GM19328 (cell line): ENCODE measurements around the gene TMCO4.

ENCODE experiments used
- ATAC-seq: cut with Tn5 transposase; IDR thresholded peaks from one replicate; pipeline ENCODE4 v1.9.1; 2021; ENCODE audit warnings: mild to moderate bottlenecking, moderate library complexity; ENCODE audit not compliant: unreplicated experiment

The TMCO4 gene

GRCh38 chr1:19689085-19689757 is 110.5 kb downstream of the TMCO4 start:
- ATAC-seq = no peak

- ATAC-seq = no peak
These were observed 111.5 kb downstream of the TMCO4 start for GRCh38 chr1:19688041-19688842.

- ATAC-seq = no peak
These were observed 112.3 kb downstream of the TMCO4 start for GRCh38 chr1:19687414-19687813.

- no peak for ATAC-seq
These were observed 113.7 kb downstream of the TMCO4 start for GRCh38 chr1:19685994-19686393.

- no peak for ATAC-seq
These were observed 115.0 kb downstream of the TMCO4 start for GRCh38 chr1:19684677-19685076.

GRCh38 chr1:19683351-19683750 is 116.4 kb downstream of the TMCO4 start:
- no peak for ATAC-seq

- no peak for ATAC-seq
These were observed 116.8 kb downstream of the TMCO4 start for GRCh38 chr1:19682901-19683300.

GRCh38 chr1:19682257-19682656 is 117.5 kb downstream of the TMCO4 start:
- ATAC-seq = no peak

- ATAC-seq = no peak
These were observed 119.1 kb downstream of the TMCO4 start for GRCh38 chr1:19680644-19681043.

GRCh38 chr1:19679691-19680090 is 120.0 kb downstream of the TMCO4 start:
- no peak for ATAC-seq

- ATAC-seq = no peak
These were observed 120.7 kb downstream of the TMCO4 start for GRCh38 chr1:19678931-19679453.

GRCh38 chr1:19678493-19678892 is 121.2 kb downstream of the TMCO4 start:
- no peak for ATAC-seq

- no peak for ATAC-seq
These were observed 123.2 kb downstream of the TMCO4 start for GRCh38 chr1:19676438-19676922.

- no peak for ATAC-seq
These were observed 123.9 kb downstream of the TMCO4 start for GRCh38 chr1:19675797-19676196.

GRCh38 chr1:19672237-19672636 is 127.5 kb downstream of the TMCO4 start:
- ATAC-seq = no peak

GRCh38 chr1:19670787-19671186 is 128.9 kb downstream of the TMCO4 start:
- ATAC-seq = no peak

- no peak for ATAC-seq
These were observed 130.8 kb downstream of the TMCO4 start for GRCh38 chr1:19668888-19669287.

- ATAC-seq = no peak
These were observed 133.9 kb downstream of the TMCO4 start for GRCh38 chr1:19665496-19666465.

- no peak for ATAC-seq
These were observed 134.6 kb downstream of the TMCO4 start for GRCh38 chr1:19665186-19665495.

- ATAC-seq = no peak
These were observed 135.1 kb downstream of the TMCO4 start, which contains the start of gene HTR6 for GRCh38 chr1:19664453-19665185. Gene HTR6, plus strand, starts transcription at chr1:19664875. Its CDS starts 879 bp downstream, at chr1:19665754.
